ENCODE measurements around the gene GDPD4. TPM values are rescaled to one million over a fixed set of nuclear protein-coding genes. Genes with fewer than 3 reads are reported as not detected.

The GDPD4 gene
- total and polyA plus RNA-seq, 2 of the 4 experiments (the other 2 are of a cell fraction) = not detected

DNA sequence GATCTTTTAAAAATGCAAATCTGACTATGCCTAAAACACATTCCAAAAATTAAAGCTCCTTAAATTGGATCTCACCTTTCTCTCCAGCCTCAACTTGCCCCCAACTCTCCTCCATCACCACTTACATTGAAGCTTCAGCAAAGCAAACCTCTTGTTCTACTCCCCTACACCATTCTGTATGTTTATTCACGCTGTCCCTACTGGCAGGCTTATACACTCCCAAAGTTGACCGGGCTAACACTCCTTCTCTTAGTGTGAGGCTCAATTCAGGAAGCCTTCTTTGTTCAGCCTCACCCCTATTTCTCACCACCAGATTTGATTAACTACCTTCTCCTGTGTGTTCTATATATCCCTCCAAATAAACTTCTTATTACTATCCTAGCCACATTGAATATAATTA is 1.8 kb upstream of the GDPD4 start:
- ChIA-PET CTCF (no interaction called here), POLR2A (ENCODE audit: unreplicated experiment) (no interaction called here)
- Histone ChIP-seq H2AK9ac (replicated peaks; ENCODE audit: low read depth, low read length, poor library complexity) (no peak overlapping the region), H3K9me3 (ENCODE audit: control insufficient read depth, insufficient read depth, low read length) (no peaks in the 10 kb centered on the region), H3K36me3 (ENCODE audit: control insufficient read depth, insufficient read depth, low read length) (no peaks in the 10 kb centered on the region), H4K91ac (ENCODE audit: insufficient read depth, low read depth, low read length) (no peak overlapping the region), H3K18ac (ENCODE audit: low read depth, low read length) (no peak overlapping the region), H3K56ac (ENCODE audit: extremely low read depth, insufficient read depth, low read length) (no peak overlapping the region), H4K8ac (ENCODE audit: low read depth in 2 of 2, low read length in 2 of 2) (no peak overlapping the region), H2AK5ac (ENCODE audit: low read depth, low read length) (no peak overlapping the region), H4K5ac (ENCODE audit: low read depth, low read length) (no peak overlapping the region), H2AFZ (replicated peaks; ENCODE audit: low read length, poor library complexity) (no peak overlapping the region), H2BK5ac (ENCODE audit: low read depth, low read length, poor library complexity, severe bottlenecking) (no peak overlapping the region), H3K4me1 (ENCODE audit: control insufficient read depth, insufficient read depth, low read length) (no peaks in the 10 kb centered on the region), H3K14ac (replicated peaks; ENCODE audit: low read depth, low read length) (no peak overlapping the region), H2BK15ac (ENCODE audit: low read depth, low read length) (no peak overlapping the region), H3K4me3 (ENCODE audit: insufficient read depth, low read depth, low read length) (no peak overlapping the region), H3K4me2 (ENCODE audit: low read depth, low read length) (no peak overlapping the region), H3K23ac (ENCODE audit: low read depth, low read length) (no peak overlapping the region), H3K27ac (ENCODE audit: insufficient read depth, low read length) (no peak overlapping the region), H3K27me3 (ENCODE audit: control insufficient read depth, insufficient read depth, low read length) (no peaks in the 10 kb centered on the region), H3K9ac (ENCODE audit: low read depth, low read length) (no peak overlapping the region), H2BK120ac (ENCODE audit: low read depth, low read length) (no peak overlapping the region), H3K4ac (ENCODE audit: low read depth, low read length) (no peak overlapping the region), H3K79me1 (ENCODE audit: low read depth in 1 of 2, low read length in 2 of 2) (no peaks in the 10 kb centered on the region), H3K9me1 (ENCODE audit: insufficient read depth, low read length) (peaks cover 3% of the 10 kb centered on the region; the same call in 1 of the 2 replicates), H2BK20ac (ENCODE audit: low read depth, low read length) (no peak overlapping the region), H4K20me1 (ENCODE audit: insufficient read depth, low read length) (no peaks in the 10 kb centered on the region)
- intact Hi-C loops (cut with micrococcal nuclease) = no loop called here
- dilution Hi-C loops (cut with HindIII; ENCODE audit: low sequenced_read_pairs, unreplicated experiment) = no loop called here
- no peak for TF ChIP-seq RAD21 (IDR thresholded peaks at IDR 0.05; ENCODE audit: low read length)
- in situ Hi-C loops (cut with MboI; ENCODE audit: low sequenced_read_pairs) = no loop called here
- ATAC-seq (ENCODE audit: low read depth) = no peak
- BruUV-seq (replicated peaks) = no TSS peak
- 71% methylated on average over 2 of the region's 2 CpGs; no CpG with 5 or more reads in 1 of the 2 experiments for WGBS, 2 experiments (ENCODE audit: extremely low coverage in 2 of 2, insufficient read length in 1 of 2)
- no peak for DNase-seq
